Neural progenitor cell (in vitro differentiated cells): Measurements from ENCODE around the gene COX6A2.

Experiments
- CTCF ChIP-seq: fragments of 200-600 bp; sonication (generic); IDR thresholded peaks from 2 replicates; pipeline ENCODE4 v1.5.1; 2017; ENCODE audit warnings: antibody characterized with exemption, mild to moderate bottlenecking
- EZH2 ChIP-seq: fragments of 200-600 bp; sonication (generic); IDR thresholded peaks from 2 replicates; pipeline ENCODE4 v1.6.1; 2017; ENCODE audit warnings: antibody characterized with exemption, mild to moderate bottlenecking, moderate library complexity

- no peak for TF ChIP-seq CTCF
- no peak for TF ChIP-seq EZH2
Measured at GRCh38 chr16:31456988-31457360, 28.8 kb upstream of the COX6A2 start.
